GM13977 (cell line): Measurements from ENCODE around the gene XPO5.

Source experiments
- DNase-seq: peaks from one replicate; pipeline ENCODE4 v3.0.0; 2012; ENCODE audit warnings: low spot score
- in situ Hi-C: fragments of 300-500 bp; cut with MboI; formaldehyde crosslinking; loops from one replicate; pipeline ENCODE4 v1.12.0; 2022; ENCODE audit warnings: low sequenced_read_pairs, low pct_unique_long_range_greater_than_20kb, mixed read lengths, inconsistent platforms; ENCODE audit not compliant: unreplicated experiment
- TF ChIP-seq, protein P1 (sequence below): IDR thresholded peaks from 2 replicates; pipeline ENCODE4 v1.5.1; 2012; ENCODE audit warnings: mild to moderate bottlenecking, control low read depth; ENCODE audit not compliant: insufficient read depth; ENCODE audit errors: extremely low read depth, missing control alignments

The XPO5 gene

DNA sequence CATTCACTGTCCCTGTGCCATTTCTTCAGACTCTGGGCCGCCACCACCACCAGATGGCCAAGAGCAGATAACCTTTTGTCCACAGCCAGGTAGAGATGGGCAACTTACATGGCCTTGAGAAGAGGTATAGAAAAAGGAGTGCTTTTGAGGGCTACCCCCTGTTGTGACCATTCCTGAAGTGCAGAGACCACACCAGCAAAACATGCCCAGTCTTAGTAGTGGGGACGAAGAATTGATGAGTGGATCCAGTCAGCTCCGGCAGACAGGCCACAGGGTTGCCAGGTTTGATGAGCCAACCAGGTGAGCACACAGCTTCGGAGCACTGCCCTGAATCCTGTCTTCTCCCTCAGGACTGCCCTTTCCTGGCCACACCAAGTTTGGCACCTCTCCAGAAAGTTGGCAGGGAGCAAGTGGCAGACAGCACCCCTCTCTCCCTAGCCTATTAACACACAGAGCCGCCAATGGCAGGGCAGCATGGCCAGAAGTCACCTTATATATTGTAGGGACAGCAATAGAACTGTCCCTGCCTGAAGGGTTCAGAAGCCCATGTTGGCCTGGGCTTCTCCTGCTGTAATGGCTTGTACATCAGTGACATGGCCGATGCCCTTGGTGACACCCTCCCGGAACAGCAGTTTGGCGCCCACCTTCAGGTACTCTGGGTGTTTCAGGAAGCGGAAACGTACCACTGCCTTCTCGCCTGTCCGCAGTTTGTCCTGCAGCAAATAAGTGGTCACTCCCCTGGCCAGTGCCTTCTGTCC is 45.4 kb upstream of the XPO5 start:
- in situ Hi-C loops, result no loop called here
- TF ChIP-seq, protein P1, sequence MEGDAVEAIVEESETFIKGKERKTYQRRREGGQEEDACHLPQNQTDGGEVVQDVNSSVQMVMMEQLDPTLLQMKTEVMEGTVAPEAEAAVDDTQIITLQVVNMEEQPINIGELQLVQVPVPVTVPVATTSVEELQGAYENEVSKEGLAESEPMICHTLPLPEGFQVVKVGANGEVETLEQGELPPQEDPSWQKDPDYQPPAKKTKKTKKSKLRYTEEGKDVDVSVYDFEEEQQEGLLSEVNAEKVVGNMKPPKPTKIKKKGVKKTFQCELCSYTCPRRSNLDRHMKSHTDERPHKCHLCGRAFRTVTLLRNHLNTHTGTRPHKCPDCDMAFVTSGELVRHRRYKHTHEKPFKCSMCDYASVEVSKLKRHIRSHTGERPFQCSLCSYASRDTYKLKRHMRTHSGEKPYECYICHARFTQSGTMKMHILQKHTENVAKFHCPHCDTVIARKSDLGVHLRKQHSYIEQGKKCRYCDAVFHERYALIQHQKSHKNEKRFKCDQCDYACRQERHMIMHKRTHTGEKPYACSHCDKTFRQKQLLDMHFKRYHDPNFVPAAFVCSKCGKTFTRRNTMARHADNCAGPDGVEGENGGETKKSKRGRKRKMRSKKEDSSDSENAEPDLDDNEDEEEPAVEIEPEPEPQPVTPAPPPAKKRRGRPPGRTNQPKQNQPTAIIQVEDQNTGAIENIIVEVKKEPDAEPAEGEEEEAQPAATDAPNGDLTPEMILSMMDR, result no peak
- DNase-seq, result no peak

DNA sequence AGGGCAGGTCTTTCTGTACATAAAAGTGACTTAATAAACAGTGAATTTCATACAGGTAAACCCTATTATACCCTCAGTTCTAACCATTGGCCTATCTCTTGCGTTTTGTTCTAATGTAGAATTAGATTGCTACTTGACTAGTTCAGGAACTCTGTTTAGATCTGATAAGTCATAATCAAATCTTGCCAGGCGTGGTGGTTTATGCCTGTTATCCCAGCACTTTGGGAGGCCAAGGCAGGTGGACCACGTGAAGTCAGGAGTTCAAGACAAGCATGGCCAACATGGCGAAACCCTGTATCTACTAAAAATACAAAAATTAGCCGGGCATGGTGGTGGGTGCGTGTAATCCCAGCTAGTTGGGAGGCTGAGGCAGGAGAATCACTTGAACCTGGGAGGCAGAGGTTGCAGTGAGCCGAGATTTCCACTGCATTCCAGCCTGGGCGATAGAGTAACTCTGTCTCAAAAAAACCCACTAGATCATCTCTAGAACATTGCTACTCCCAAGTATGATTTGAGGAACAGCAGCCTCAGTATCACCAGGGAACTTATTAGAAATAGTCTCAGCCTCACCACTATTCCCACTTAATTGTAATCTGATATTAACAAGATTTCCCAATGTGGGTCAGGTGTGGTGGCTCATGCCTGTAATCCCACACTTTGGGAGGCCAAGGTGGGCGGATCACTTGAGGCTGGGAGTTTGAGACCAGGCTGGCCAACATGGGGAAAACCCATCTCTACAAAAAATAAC is 41.1 kb upstream of the XPO5 start:
- in situ Hi-C loops, result no loop called here
- DNase-seq, result no peak
- TF ChIP-seq, protein P1, result no peak

DNA sequence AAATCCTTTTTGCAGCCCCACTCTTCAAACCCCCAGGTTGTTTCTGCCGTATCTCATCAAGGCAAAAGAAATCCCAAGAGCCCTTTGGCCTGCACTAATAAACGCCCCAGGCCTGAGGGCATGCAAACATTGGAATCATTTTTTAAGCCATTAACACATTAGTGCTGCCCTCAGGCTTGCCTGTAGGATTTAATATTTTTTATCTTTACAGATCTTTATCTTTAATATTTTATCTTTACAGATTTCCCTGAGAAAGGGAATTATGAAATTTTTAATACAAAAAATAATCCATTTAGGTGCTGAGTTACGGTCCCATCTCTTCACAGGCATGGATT is 38.5 kb upstream of the XPO5 start:
- in situ Hi-C loops, result no loop called here
- TF ChIP-seq, protein P1, result no peak
- DNase-seq, result no peak

DNA sequence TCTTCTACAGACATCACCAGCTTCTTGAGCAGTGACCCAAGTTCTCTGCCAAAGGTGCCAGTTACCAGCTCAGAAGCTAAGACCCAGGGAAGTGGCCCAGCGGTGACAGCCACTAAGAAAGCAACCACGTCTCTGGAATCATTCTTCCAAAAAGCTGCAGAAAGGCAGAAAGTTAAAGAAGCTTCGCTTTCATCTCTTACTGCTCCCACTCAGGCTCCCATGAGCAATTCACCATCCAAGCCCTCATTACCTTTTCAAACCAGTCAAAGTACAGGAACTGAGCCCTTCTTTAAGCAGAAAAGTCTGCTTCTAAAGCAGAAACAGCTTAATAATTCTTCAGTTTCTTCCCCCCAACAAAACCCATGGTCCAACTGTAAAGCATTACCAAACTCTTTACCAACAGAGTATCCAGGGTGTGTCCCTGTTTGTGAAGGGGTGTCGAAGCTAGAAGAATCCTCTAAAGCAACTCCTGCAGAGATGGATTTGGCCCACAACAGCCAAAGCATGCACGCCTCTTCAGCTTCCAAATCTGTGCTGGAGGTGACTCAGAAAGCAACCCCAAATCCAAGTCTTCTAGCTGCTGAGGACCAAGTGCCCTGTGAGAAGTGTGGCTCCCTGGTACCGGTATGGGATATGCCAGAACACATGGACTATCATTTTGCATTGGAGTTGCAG is 38.0 kb upstream of the XPO5 start:
- no peak for DNase-seq
- in situ Hi-C loops, result no loop called here
- TF ChIP-seq, protein P1, result no peak

DNA sequence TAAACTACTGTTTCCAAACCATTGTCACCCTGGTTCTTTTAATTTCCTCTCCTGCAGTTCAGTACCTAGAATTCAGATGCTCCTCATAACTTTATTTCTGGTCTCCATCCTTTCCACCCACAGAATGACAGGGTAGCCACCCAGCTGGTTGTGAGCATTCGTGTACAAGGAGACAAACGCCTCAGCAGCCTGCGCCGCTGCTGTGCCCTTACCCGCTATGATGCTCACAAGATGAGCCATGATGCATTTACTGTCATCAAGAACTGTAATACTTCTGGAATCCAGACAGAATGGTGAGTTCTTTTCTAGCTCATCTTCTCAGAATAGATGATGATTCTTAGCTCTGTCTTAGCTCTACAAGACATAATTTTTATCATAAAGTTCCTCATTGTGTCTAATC is 34.6 kb upstream of the XPO5 start:
- in situ Hi-C loops, result no loop called here
- DNase-seq, result no peak
- TF ChIP-seq, protein P1, result no peak

DNA sequence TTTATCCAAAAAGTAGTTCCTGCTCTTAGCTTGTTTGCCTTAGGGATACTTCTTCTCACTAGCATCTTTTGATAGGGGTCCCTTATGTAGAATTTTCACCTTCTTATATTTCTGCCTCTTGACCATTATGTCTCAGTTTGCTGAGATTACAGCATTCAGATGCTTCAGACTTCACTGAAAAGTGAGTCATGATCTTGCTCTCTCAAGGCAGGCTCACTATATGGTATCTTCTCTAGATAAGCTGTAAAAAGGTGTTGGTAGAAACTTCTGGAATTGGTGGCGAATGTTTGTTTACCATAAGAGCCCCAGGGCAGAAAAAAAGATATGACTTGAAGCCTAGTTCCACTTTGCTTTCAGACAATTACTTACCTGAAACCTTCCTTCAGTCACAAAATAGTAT is 33.6 kb upstream of the XPO5 start:
- in situ Hi-C loops, result no loop called here
- TF ChIP-seq, protein P1, result no peak
- DNase-seq, result no peak
